GM13977 (cell line): ENCODE results near the gene IGF1R.

ENCODE experiments used
- DNase-seq: peaks from one replicate; pipeline ENCODE4 v3.0.0; 2012; ENCODE audit warnings: low spot score
- in situ Hi-C: fragments of 300-500 bp; cut with MboI; formaldehyde crosslinking; loops from one replicate; pipeline ENCODE4 v1.12.0; 2022; ENCODE audit warnings: low sequenced_read_pairs, low pct_unique_long_range_greater_than_20kb, mixed read lengths, inconsistent platforms; ENCODE audit not compliant: unreplicated experiment
- TF ChIP-seq, protein P1 (sequence below): IDR thresholded peaks from 2 replicates; pipeline ENCODE4 v1.5.1; 2012; ENCODE audit warnings: mild to moderate bottlenecking, control low read depth; ENCODE audit not compliant: insufficient read depth; ENCODE audit errors: extremely low read depth, missing control alignments

IGF1R gene

DNA sequence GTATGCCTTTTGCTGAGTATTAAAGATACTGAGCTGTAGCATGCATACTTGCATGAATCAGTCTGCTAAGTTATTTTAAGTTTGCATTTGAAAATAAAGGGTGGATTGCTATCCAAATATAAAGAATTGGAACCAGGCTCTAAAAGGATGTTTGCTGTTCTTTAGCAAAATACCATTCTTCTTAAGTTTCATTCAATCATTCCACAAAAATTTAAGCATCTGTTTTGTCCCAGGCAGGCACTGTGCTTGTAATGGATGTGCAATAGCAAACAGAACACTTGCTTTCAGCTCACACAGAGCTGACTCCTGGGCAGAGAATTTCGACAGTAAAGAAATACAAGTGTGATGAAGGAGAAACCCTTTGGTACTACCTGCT lies 208.2 kb downstream of the IGF1R start:
- TF ChIP-seq, protein P1, sequence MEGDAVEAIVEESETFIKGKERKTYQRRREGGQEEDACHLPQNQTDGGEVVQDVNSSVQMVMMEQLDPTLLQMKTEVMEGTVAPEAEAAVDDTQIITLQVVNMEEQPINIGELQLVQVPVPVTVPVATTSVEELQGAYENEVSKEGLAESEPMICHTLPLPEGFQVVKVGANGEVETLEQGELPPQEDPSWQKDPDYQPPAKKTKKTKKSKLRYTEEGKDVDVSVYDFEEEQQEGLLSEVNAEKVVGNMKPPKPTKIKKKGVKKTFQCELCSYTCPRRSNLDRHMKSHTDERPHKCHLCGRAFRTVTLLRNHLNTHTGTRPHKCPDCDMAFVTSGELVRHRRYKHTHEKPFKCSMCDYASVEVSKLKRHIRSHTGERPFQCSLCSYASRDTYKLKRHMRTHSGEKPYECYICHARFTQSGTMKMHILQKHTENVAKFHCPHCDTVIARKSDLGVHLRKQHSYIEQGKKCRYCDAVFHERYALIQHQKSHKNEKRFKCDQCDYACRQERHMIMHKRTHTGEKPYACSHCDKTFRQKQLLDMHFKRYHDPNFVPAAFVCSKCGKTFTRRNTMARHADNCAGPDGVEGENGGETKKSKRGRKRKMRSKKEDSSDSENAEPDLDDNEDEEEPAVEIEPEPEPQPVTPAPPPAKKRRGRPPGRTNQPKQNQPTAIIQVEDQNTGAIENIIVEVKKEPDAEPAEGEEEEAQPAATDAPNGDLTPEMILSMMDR = no peak
- DNase-seq = no peak
- in situ Hi-C loops = no loop called here

DNA sequence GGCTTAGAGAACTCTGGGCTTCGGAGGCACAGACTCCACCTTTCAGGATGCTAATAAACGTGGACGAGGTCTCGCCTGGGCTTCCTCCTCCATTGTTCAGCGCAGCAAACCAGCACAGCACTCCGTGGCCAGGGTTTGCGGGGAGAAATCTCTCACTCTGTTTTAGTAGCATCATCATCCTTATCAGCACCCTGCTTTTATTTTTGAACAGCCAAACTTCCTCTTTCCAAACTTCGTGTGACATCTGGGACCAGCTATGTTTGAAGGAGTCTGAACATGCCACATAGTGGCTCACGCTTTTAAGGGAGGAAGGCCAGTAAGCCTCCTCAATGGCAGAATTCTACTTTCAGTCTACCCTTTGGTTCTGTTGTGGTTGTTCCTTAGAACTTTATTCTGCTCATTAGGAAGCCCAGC lies 210.3 kb downstream of the IGF1R start:
- TF ChIP-seq, protein P1 = no peak
- in situ Hi-C loops = no loop called here
- DNase-seq = no peak

DNA sequence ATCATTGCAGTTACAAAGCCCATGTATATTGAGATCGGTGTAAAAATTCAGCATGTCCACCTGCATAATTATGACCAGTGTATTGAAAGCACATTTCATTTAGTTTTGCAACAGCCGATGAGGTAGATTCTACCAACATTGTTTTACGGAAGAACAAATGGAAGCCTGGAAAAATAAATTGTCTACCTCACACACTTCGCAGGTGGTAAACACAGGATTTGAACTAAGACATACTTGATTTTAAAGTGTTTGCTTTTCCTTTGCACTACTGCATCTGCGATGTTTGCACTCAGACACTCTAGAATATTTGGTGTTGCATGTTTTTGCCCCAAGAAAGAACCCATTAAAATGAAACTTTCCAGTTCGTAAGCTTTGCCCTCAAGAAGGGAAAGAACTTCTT lies 210.8 kb downstream of the IGF1R start:
- TF ChIP-seq, protein P1 = no peak
- in situ Hi-C loops = no loop called here
- no peak for DNase-seq

DNA sequence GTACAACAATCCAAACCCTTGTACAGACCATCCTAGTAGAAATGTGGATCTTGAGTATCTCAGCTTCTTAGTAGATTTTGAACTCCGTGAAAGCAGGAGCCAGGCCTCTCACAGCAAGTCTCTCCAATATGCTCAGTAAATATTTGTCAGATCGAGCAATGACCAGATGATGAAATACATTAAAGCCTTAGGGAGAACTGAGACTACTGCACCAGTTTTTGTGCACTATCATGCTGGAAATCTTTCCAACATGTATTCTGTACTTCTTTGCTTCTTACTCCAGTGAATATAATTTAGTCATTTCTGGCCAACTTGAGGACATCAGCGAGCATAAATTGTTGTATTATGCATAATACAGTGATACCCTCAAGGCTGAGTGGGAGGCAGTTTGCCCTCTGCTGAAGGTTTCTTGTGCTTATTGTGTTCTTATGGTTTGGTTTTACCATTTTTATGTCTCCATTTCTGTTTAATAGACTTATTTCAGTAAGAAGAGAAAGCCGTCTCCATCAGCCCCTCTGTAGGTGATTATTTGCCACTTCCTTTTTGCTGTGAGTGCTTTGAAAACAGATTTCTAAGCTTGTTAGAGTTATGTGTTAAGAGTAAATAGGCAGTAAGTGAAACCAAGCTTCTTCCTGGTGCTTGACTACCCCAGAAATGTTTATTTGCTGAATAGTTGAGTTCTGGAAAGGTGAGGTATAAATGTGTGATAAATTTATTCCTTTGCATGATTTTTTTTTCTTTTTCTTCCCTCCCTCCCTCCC lies 212.1 kb downstream of the IGF1R start:
- TF ChIP-seq, protein P1 = no peak
- in situ Hi-C loops = no loop called here
- no peak for DNase-seq

DNA sequence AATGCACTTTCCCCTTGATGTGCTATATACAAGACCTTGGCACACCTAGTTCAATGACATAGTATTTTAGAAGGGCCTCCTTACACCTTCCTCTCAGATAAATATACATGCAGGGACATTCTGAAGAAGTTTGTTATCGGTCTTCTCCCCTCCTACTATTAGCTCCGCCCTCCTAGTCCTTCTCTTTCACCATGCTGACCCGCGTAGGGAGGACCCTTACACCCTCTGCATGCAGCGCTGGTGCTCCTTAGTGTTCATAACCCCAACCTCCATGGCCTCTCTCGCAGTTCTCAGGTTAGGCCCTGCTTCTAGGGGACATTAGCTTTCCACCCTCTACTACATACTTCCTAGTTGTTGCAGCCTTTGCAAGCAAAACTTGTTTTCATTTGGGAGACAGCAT lies 212.8 kb downstream of the IGF1R start:
- TF ChIP-seq, protein P1 = no peak
- DNase-seq = no peak
- in situ Hi-C loops = no loop called here

DNA sequence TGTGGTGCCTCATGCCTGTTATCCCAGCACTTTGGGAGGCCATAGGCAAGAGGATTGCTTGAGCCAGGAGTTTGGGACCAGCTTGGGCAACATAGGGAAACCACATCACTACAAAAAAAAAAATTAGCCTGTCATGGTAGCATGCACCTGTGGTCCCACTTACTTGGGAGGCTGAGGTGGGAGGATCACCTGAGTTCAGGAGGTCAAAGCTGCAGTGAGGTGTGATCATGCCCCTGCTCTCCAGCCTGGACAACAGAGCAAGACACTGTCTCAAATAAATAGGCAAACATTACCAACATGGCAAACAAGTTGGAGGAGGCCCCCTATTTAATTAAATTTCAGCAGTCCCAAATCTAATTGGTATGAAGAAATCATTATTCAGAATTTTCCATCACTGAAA lies 215.6 kb downstream of the IGF1R start:
- DNase-seq = no peak
- TF ChIP-seq, protein P1 = no peak
- in situ Hi-C loops = no loop called here
